CD4-positive, alpha-beta T cell treated with Interleukin-15 for 4 hours (primary cell): ENCODE results near the gene CDC42BPB.
"Not testable (repeated sequence)": the region's sequence is repeated elsewhere in the genome, so short reads cannot be mapped to it uniquely, and the experiment has no call there.

Experiments
- DNase-seq: peaks from one replicate; pipeline ENCODE4 v3.0.0-alpha.2; 2020; ENCODE audit warnings: low spot score

The CDC42BPB gene

DNA sequence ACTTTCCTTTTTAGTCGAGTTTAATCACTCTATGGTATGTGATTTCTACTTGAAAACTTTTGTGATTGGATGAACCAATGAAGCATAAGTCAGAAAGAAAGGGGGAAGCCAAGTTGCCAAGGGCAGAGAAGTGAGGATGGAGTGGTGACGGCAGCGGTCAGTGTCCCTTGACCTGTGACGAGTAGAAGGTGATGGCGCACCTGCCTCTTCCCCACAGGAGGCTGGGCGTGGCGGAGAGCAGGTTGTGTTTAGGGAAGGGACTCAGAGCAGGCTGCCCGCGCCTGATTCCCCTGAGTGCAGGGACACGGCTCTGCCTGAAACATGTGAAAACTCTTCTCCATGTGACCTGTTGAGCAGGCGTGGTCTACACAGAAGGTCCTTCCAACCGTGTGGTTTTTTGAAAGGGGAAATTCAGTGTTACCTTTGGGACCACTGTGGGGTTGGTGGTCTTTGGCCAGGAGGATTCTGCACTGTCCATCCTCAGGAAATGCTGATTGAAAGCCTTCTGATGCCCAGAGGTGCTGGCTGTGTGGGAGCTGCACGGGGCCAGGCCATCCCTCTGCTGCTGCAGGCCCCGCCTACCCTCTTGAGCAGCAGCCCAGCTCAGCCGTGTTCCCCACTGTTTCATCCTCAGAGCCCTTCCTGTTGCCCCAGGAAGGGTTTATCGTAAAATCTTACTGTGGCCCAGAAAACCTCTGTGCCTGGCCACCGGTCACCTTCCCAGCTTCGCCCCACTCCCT lies 158.4 kb downstream of the CDC42BPB start:
- DNase-seq, result no peak

DNA sequence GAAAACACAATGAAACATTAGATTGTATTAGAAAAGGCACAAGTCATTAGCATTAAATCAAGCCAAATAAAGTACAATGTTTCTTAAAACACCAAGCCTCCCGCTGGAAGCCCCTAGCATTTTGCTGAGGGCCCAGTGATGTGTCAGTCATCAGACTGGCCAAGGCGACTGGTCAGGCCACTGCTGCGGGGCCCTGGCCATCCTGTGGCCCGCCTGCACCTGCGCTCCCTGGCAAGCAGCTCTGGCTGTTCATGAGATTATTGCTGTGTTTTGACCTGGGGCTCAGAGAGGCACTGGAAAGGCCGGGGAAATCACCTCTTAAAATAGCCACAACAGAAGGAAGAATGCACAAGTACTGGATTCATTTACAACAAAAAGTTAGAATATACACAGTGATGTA lies 159.1 kb downstream of the CDC42BPB start:
- no peak for DNase-seq

- no peak for DNase-seq
Measured at GRCh38 chr14:102897299-102898027, 159.9 kb downstream of the CDC42BPB start.

DNA sequence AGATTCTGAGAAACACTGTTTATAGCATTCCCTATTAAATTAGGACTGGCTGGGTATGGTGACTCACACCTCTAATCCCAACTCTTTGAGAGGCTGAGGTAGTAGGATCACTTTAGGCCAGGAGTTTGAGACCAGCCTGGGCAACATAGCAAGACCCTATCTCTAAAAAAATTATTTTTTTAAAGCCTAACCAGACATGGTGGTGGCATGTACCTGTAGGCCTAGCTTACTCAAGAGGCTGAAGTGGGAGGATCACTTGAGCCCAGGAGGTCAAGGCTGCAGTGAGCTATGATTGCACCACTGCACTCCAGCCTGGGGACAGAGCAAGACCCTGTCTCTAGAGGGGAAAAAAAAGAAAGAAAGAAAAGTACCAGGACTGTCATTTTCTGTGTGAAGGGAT lies 160.6 kb downstream of the CDC42BPB start:
- not testable (repeated sequence) for DNase-seq

DNA sequence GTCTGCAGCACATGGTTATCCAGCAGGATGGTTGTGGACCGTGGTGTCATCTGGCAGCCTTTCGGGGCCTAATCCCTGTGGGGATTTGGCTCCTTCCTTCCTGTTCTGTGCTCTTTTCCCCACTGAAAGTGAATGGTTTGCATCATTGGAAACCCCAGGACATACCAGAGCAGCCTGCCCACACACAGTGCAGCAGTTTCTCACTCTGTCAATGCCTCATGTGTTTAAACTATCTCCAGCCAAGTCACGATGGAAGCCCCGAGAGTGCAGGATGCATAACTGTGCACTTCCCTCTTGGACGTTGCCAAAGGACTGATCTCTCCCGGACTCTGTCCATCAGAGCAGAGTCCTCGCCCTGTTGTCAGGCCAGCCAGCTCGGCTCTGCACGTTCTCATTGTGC lies 163.9 kb downstream of the CDC42BPB start:
- no peak for DNase-seq

DNA sequence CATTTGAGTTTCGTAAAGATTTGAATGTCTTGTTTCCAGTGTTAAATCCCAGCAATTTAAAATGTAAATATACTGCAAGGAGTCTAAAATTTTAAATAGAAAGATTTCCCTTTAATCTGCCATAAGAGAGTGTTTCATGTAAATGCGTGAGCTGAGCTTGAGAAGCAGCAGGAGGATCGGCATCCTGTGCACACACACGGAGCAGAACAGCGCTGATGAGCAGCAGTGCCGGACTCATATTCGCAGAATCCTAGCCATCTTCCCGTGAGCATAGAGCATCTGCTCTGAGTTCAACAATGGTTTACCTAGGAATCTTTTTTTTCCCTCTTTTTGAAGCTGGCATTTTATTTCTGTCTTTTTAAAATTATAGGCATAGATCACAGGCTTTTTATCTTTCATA lies 164.7 kb downstream of the CDC42BPB start:
- no peak for DNase-seq

DNA sequence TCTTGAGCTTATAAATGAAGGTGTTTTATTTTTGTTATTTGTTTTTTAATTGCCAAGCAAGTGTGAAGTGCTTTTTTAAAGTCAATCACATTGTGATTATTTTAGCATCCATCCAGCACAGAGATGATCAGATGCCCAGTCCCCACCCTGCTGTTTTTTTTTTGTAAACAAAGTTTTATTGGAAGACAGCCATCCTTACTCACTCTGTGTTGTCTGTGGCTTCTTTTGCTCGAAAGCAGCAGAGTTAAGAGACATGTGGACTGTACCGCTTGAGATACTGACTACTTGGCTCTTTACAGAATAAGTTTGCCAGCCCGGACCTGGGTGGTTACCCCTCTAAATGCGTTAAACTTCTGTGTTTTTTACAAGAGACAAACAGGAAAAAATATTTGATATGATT lies 165.8 kb downstream of the CDC42BPB start:
- DNase-seq, result no peak

GRCh38 chr14:102891111-102891510 lies 166.2 kb downstream of the CDC42BPB start:
- DNase-seq, result no peak

- no peak for DNase-seq
Measured at GRCh38 chr14:102889615-102890014, 167.7 kb downstream of the CDC42BPB start.

GRCh38 chr14:102888748-102889147 lies 168.6 kb downstream of the CDC42BPB start:
- DNase-seq, result no peak

GRCh38 chr14:102885737-102886447 lies 171.5 kb downstream of the CDC42BPB start:
- no peak for DNase-seq

- DNase-seq, result no peak
Measured at GRCh38 chr14:102883554-102883953, 173.8 kb downstream of the CDC42BPB start.

- no peak for DNase-seq
Measured at GRCh38 chr14:102883089-102883541, 174.2 kb downstream of the CDC42BPB start.
